Melanocyte of skin (primary cell): ENCODE results near the gene LCAT. TPM values are rescaled to one million over a fixed set of nuclear protein-coding genes. Genes with fewer than 3 reads are reported as not detected.

Experiments used
- total RNA-seq, 2 donors: library from RNA; depleted of rRNA; stranded (reverse); fragments of >200 nt; gene quantifications; 2 replicates each; pipeline ENCODE4 v1.2.3, GENCODE V29; 2012

LCAT gene, protein sequence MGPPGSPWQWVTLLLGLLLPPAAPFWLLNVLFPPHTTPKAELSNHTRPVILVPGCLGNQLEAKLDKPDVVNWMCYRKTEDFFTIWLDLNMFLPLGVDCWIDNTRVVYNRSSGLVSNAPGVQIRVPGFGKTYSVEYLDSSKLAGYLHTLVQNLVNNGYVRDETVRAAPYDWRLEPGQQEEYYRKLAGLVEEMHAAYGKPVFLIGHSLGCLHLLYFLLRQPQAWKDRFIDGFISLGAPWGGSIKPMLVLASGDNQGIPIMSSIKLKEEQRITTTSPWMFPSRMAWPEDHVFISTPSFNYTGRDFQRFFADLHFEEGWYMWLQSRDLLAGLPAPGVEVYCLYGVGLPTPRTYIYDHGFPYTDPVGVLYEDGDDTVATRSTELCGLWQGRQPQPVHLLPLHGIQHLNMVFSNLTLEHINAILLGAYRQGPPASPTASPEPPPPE
- 1 to 10 TPM; 1.0 to 1.7 TPM for total RNA-seq

DNA sequence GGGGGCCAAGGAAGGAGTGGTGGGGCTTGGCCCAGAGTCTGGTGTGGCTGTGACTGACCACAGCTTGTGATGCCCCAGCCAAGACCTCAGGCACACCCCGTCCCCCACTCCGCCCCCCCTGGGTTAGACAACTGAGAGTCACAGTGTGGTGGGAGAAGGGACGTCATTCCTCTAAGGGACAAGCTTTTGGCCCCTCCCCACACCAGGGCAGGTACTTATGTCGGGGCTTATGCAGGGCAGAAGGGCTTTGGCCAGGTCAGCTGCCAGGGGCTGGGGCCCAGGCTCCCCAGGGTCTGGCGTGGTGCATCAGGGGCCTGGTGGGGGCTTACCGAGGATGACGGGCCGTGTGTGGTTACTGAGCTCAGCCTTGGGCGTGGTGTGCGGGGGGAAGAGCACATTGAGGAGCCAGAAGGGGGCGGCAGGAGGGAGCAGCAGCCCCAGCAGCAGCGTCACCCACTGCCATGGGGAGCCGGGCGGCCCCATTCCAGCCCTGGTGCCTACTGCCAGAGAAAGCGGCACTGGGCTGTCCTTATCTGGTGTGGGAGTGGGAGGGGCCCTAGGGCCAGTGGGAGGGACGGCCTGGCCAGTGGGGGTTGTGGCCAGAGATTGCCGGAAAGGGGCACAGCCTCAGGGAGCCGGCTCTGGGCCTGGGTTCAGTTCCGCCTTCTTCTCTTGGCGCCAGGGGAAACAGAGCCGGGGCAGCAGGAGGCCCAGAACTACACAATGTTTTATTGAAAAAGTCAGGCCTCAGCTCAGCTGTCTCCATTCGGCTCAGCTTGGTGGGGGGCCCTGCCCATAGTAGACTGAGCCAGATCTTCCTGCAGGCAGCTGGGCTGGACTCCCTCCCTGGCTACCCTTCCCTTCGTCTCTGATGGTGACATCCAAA, at the start of gene LCAT:
TSS of gene LCAT (minus strand) at position 502 of the 886 bp plus-strand sequence. CDS start at position 483, 19 bp downstream.

DNA sequence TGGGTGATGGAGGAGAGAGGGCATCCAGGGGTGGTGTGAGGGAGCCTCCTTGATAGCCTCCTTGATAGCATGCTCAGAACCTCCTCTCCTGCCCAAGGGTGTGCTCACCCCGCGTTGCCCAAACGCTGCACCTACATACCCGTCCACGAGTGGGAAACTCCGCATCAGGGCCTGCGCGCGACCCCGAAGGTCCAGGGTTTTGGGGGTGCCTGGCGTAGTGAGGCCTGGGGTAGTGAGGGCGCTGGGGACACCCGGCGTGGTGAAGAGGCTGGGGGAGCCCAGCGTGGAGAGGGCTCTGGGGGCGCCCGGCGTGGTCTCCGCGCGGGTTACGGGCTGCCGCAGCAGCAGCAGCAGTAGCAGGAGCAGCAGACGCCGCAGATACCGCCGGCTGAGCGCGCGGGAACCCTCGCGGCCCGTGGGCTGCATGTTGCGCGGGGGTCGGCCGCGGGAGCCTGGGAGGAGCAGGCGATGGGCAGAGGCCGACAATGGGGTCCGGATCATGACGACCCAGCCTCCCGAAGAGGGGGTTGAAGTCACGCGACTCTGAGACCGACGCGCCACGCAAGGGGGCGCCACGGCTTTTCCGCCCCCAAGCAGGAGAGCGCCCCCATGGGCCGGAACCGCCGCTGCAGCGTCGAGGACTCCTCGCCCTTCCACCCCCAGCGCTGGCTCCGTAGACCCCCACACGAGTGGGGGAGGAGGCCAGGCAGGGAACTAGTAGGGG, 36.2 kb upstream of the LCAT start, which contains the start of gene DPEP3:
TSS of gene DPEP3 (minus strand) at position 545 of the 724 bp plus-strand sequence. CDS start at position 426, 119 bp downstream.

DNA sequence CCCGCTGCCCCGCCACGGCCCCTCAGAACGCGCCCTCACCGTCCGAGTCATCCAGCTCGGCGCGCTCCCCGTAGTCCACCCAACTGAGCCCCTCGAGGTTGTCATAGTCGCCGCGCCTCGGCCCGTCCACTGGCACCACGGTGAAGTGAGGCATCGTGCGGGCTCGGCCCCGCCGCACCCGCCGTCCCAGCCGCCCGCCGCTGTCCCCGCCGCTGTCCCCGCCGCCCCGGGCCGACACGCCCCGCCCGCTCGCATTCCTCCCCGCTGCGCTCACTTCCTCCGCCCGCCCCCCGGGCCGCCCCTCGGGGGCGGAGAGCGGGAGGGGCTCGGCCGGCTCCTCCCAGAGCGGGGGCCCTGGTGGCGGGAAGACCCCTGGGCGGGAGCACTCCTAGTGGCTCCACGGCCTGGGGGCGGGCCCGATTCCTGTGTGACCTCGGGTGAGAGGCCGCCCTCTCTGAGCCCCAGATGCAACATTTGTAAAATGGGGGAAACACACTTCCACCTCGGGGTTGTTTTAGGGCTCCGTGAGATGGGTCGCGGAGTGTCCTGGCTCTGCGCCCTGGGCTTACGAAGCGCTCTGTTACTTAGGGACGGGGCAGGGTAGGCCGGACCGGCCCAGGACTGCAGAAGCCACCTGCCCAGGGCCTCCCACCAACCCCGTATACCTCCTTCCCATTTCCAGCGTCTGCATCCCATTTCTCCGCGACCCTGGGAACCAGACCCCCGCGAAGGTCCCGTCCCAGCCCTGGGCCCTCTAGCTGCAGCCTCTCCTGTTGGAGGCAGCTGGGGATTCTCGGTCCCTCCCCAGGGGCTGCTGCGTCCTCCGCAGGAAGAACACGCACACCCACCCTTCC, 24.7 kb upstream of the LCAT start, which contains the start of gene SLC12A4:
TSS of gene SLC12A4 (minus strand) at position 238 of the 854 bp plus-strand sequence. CDS start at position 154, 84 bp downstream.

DNA sequence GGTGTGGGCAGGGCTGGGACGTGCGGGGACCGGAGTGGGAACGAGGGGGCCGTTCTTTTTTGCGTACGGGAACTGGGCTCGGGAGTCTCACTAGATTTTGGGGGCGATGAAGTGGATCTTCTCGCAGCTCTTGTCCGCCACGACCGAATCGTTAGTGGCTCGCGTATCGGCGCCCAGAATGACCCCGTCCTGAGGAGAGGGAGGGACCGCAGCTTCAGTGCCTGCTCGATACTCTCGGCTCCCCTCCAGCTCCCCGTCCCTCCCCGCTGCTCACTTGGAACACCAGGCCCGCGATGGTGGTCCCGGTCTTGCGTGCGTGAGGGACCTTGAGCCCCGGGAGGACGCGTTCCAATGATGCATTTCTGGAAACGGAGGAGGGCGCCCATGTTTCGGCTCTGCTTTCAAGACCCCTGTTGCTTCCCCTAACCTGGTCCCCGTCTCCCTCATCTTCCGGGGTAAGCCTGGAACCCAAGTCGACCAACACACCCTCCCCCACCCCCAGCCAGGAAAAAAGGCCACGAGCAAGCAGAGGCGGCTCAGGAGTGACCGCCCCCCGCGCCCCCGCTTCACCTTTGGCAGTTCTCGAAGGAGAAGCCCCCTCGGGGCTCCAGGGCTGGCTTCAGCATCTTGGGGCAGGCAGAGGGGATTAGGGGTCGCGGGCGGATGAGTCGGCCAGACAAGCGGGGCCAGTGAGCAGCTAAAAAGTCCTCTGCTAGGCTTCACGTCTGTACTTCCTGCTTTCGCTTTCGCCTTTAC, 7.6 kb downstream of the LCAT start, which contains the start of gene PSMB10:
TSS of gene PSMB10 (minus strand) at position 727 of the 756 bp plus-strand sequence. CDS start at position 626, 101 bp downstream.

GRCh38 chr16:67931712-67932461, 12.0 kb downstream of the LCAT start, which contains the start of gene CTRL:
Gene CTRL, minus strand, starts transcription at chr16:67931862. Its CDS starts 10 bp downstream, at chr16:67931852.

DNA sequence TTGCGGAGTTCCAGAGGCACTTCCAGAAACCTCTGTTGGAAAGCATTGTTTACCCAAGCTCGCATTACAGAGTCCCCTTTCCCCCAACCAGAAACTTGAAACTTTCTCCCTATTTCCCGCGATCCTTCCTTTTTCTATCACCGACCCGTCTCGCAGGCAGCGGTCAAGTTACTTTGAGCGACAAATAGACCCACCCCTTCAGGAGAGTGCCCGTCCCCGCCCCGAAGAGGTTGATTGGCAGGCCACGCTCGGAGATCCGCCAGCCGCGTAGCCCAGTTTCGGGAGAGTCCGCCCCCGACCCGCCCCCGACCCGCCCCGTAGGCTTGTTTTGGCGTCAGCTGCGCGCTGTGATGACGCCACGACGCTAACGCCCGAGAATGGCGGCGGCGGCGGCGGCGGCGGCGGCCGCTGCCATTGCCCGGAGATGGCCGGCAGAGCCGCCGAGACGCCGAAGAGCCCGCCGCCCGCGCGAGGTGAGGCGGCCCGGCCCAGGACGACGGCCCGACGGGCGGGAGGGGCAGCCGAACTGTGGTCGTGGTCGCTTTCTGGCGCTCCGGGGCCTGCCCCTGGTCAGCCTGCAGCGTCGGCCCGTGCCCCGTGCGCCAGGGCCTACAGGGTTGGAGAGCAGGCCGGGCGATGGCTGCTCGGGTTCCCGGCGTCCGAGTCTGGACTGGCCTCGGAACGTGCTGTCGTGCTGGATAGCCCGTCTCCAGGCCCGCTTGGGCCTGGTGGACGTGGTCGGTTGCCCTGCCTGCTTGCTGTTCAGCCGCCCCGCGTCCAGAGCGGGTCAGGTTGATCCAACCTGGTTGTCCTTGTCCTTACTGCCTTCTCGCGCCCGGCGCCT, 50.8 kb downstream of the LCAT start, which contains the start of gene PSKH1:
TSS of gene PSKH1 (plus strand) at position 356 of the 844 bp plus-strand sequence. CDS start 15,496 bp downstream, outside the sequence.

Other genes with a start within 250 kb of the LCAT start
- 10 to 100 TPM in 1 of 2 donors, 1 to 10 TPM in 1; 10.0 to 16.3 TPM for gene GFOD2, start 224.8 kb downstream of the LCAT start, total RNA-seq
- 10 to 100 TPM; 13.8 to 14.0 TPM for gene RANBP10, start 137.6 kb downstream of the LCAT start, total RNA-seq
- gene TSNAXIP1, start 137.2 kb downstream of the LCAT start, total RNA-seq: under 1 TPM; 0.67 to 0.69 TPM
- gene THAP11, start 101.8 kb downstream of the LCAT start, total RNA-seq: 10 to 100 TPM; 26.5 to 40.0 TPM
- 100 to 1,000 TPM; 317 to 429 TPM for gene NUTF2, start 97.2 kb downstream of the LCAT start, total RNA-seq
- 10 to 100 TPM; 20.3 to 29.0 TPM for gene CENPT, start 96.4 kb downstream of the LCAT start, total RNA-seq
- 10 to 100 TPM; 55.7 to 64.9 TPM for gene EDC4, start 71.1 kb downstream of the LCAT start, total RNA-seq
- under 1 TPM in 1 of 2 donors, not detected in 1; 0.34 TPM for gene NRN1L, start 59.2 kb downstream of the LCAT start, total RNA-seq
- gene PSKH1, start 50.9 kb downstream of the LCAT start, total RNA-seq: 10 to 100 TPM; 19.6 to 24.1 TPM
- gene CTRL, start 12.3 kb downstream of the LCAT start, total RNA-seq: 1 to 10 TPM in 1 of 2 donors, not detected in 1; 1.3 TPM
- gene PSMB10, start 7.3 kb downstream of the LCAT start, total RNA-seq: 10 to 100 TPM; 63.9 to 66.4 TPM
- gene SLC12A4, start 24.5 kb upstream of the LCAT start, total RNA-seq: 10 to 100 TPM; 25.3 to 25.5 TPM
- gene DPEP3, start 36.4 kb upstream of the LCAT start, total RNA-seq: not detected
- not detected for gene DPEP2, start 55.4 kb upstream of the LCAT start, total RNA-seq
- gene DPEP2NB, start 71.8 kb upstream of the LCAT start, total RNA-seq: not detected
- 10 to 100 TPM; 17.6 to 19.6 TPM for gene DDX28, start 79.1 kb upstream of the LCAT start, total RNA-seq
- gene DUS2, start 79.2 kb upstream of the LCAT start, total RNA-seq: 10 to 100 TPM; 14.1 to 24.6 TPM
- 10 to 100 TPM; 20.3 to 31.3 TPM for gene NFATC3, start 141.2 kb upstream of the LCAT start, total RNA-seq